Measurements from ENCODE around the gene OOSP3.
"Not testable (repeated sequence)": the region's sequence is repeated elsewhere in the genome, so short reads cannot be mapped to it uniquely, and the experiment has no call there.

The OOSP3 gene

DNA sequence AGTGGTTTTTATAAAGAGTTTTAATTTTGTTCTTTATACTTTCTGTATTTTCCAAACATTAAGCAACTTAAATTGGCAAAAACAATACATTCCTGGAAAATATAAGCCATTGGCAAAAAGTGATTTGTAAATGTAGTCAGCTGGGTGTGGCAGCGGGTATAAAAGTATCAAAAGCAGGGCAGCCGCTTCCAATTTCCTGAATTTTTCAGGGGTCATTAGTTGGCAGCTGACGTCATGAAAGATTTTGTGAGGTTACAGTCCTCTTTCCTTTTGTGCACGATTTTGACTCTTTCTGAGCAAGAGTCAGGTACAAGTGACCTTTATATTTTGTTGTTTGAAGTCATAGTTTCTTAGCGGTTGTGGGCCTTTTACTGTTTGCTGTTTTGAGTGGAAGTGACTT is at the start of gene OOSP3:
OOSP3 (plus strand) TSS at position 208 of the 400 bp plus-strand sequence; CDS start at position 235, 27 bp downstream.
- DNase-seq (ENCODE audit: low read depth), result no peak

DNA sequence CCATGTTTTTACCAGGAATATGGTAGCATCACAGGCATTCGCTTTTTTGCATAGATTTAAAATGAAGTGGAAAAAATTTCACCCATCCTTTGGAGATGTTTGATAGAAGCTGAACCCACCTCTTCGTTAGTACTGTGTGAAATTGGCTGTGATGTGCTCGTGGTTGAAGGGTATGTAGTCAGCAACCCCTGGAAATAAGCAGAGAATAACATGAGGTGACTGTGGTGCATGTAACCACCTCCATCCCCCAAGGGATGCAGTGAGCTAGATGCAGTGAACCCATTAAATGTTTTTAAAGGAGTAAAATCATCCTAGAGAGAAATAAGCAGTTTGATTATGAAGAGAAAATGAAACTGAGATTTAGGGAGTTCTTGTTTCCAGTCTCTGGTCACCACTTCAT is 49.2 kb upstream of the OOSP3 start:
- DNase-seq (ENCODE audit: low read depth), result no peak

DNA sequence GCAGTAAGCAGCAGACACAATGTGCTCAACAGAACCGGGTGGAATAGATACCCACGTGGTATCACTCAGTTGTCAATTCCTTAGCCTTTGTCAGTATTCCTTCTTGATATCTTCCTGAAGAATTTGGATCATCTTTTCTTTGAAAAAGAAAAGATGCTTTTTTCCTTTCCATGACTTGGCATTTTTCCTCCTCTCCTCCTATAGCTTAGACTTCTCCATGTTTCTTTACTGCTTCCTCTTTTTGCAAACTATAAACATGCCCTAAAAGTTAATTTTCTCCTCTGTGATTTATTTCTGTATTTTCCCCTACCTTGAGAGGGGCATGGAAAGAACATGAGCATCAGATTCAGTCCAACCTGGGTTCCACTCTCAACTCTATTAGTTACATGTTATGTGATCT is 45.0 kb upstream of the OOSP3 start:
- DNase-seq (ENCODE audit: low read depth), result no peak

- no peak for DNase-seq (ENCODE audit: low read depth)
Measured at GRCh38 chr11:59839615-59840014, 39.0 kb upstream of the OOSP3 start.

- DNase-seq (ENCODE audit: low read depth), result no peak
Measured at GRCh38 chr11:59841514-59841913, 37.1 kb upstream of the OOSP3 start.

GRCh38 chr11:59842316-59842715 is 36.3 kb upstream of the OOSP3 start:
- no peak for DNase-seq (ENCODE audit: low read depth)

- DNase-seq (ENCODE audit: low read depth), result no peak
Measured at GRCh38 chr11:59845399-59845798, 33.2 kb upstream of the OOSP3 start, which contains the start of gene CBLIF. Gene CBLIF (minus strand): TSS chr11:59845499. CDS start chr11:59845453, 46 bp downstream.

- DNase-seq (ENCODE audit: low read depth), result no peak
Measured at GRCh38 chr11:59846556-59846955, 32.0 kb upstream of the OOSP3 start.

DNA sequence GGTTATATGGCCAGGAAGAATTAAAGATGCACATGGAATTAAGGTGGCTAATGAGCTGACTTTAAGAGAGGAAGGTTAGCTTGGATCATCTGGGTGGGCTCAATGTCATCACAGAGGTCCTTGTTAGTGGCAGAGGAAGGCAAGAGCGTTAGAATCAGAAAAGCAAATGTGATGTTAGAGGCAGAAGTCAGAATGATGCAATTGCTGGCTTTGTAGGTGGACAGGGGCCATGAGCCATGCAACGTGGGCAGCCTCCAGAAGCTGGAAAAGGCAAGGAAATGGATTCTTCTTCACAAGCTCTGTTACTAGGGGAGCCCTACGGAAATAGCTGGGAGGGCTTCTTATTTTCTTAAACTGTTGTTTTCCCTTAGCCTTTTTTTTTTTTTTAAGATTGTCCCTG is 31.0 kb upstream of the OOSP3 start:
- DNase-seq (ENCODE audit: low read depth), result no peak

DNA sequence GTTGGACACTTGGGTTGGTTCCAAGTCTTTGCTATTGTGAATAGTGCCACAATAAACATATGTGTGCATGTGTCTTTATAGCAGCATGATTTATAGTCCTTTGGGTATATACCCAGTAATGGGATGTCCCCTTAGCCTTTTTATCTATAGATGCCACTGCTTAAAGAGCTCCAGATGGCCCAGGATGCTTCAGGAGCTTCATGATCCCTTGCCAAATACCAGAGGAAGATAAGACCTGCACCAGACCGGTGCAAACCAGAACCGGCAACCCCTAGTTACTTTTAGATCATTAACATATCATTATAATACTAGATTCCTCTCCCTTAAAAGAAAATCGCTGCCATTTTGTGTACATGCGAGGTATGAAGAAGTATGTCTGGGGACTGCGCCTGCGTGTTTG is 30.1 kb upstream of the OOSP3 start:
- DNase-seq (ENCODE audit: low read depth), result not testable (repeated sequence)

DNA sequence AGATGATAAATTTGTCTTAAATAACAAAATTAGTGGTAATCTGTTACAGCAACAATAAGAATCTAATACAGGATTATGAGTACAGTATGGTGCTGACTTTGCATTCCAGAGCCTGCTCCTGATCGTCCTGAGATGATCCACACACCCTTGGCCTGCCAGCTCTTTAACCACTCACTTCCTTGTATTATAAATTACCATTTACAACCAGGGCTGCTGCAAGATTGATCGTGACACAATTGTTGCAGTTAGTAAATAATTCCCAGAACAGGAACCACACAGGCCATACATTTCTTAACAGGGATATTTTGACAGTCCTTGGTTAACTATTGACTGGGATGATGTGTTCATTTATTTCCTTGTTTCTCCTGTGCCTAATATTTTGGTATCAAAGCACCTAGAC is 29.5 kb upstream of the OOSP3 start:
- no peak for DNase-seq (ENCODE audit: low read depth)

DNA sequence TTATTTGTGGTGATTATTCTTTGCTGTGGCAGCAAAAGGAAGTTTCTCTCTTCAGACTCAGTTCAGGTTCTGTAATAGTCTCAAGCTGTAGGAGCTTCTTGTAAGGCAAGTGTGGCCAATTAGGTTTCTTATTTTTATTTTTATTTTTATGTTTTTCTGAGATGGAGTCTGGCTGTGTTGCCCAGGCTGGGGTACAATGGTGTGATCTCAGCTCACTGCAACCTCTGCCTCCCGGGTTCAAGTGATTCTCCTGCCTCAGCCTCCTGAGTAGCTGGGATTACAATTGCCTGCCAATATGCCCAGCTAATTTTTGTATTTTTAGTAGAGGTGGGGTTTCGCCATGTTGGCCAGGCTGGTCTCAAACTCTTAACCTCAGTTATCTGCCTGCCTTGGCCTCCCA is 29.0 kb upstream of the OOSP3 start:
- DNase-seq (ENCODE audit: low read depth), result not testable (repeated sequence)

GRCh38 chr11:59851416-59851815 is 27.2 kb upstream of the OOSP3 start:
- not testable (repeated sequence) for DNase-seq (ENCODE audit: low read depth)

DNA sequence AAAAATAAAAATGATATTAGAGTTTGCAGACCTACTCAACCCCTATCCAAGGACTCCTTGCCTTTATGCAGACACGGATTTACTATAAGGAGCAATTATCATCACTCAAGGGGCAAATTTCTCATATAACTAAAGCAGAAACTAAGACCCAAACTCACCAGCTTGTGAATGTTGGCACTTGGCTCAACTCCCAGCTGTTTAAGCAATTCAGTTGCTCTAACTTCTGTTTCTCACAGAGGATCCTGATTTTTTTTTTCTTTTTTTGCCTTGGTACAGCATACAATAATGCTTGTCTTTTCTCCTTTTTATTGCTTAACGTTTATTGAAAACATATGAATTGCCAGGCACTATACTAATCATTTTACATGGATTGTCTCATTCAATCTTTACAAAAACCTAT is 23.7 kb upstream of the OOSP3 start:
- no peak for DNase-seq (ENCODE audit: low read depth)

DNA sequence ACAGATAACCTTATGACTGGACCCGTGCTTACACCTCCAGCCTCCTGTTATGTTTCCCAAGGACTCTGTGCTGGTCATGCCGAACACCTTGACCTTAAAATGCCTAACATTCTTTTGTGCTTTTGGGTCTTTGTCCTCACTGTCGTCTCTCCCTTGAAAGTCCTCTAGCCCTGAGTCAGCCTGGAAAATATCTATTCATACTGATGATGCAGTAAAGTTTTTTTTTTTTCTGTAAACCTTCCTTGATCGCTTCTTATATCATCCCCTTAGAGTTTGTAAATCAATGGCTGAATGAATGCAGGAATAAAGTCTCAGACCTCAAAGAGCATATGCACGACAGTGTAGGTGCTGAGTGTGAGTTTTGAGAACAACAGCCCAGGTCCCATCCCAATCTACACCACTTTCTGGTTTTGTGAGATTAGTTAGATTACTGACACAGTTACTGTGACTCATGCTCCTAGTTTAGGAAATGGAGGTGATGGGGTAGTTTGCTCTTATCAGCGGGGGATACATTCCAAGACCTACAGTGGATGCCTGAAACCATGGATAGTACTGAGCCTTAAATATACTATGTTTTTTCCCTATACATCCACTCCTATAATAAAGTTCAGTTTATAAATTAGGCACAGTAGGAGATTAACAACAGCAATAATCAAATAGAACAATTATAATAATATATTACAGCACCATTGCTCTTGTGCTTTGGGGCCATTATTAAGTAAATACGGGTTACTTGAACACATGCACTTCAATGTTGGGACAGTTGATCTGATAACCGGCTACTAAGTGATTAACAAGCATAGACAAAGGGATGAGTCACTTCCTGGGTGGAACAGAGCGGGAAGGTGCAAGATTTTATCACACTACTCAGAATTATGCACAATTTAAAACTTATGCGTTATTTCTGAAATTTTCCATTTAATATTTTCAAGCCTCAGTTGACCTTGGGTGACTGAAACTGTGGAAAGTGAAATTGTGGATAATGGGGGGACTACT is 20.8 kb upstream of the OOSP3 start:
- DNase-seq (ENCODE audit: low read depth), result no peak

GRCh38 chr11:59859673-59860072 is 18.9 kb upstream of the OOSP3 start:
- DNase-seq (ENCODE audit: low read depth), result no peak

- no peak for DNase-seq (ENCODE audit: low read depth)
Measured at GRCh38 chr11:59862252-59862651, 16.3 kb upstream of the OOSP3 start.

DNA sequence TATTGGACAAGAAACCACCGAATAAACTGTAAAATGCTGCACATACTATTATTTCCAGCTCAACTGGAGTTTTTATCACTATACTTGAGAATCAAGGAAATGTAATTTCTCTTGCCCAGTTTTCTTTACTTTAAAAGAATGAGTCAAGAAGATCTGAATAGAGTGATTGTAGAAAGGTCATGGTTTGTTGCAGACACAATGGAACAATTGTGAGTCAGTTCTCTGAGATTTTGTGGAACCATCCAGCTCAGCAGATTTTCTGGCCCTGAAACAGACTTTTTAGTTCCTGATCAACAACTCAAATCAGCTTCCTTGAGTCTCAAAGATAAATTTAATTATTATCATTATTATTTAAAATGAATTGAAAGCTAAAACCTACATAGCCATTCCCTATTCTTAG is 13.6 kb upstream of the OOSP3 start:
- DNase-seq (ENCODE audit: low read depth), result no peak

DNA sequence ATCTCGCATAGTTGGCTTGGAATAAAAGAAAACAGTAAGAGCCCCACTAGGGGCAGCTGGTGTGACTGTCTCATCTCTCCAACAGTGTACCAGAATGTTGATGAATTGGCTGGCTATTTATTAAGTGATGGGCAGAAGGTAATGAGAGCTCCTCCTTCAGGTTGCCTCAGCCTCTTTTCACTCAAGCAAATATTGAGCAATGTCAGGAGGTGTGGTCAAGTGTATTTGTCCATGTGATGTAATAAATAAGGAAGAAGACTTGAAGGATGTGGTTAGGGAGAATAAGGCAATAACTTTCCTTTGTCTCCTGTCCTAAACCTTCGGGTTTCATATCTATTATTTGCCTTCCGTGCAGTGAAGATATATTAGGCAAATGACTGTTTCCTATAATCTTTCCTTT is 12.2 kb upstream of the OOSP3 start, which contains the start of gene TCN1:
TCN1 (minus strand) TSS at position 91 of the 400 bp plus-strand sequence; CDS start at position 74, 17 bp downstream.
- DNase-seq (ENCODE audit: low read depth), result peak; percentile 29

- DNase-seq (ENCODE audit: low read depth), result no peak
Measured at GRCh38 chr11:59866836-59867235, 11.7 kb upstream of the OOSP3 start.

DNA sequence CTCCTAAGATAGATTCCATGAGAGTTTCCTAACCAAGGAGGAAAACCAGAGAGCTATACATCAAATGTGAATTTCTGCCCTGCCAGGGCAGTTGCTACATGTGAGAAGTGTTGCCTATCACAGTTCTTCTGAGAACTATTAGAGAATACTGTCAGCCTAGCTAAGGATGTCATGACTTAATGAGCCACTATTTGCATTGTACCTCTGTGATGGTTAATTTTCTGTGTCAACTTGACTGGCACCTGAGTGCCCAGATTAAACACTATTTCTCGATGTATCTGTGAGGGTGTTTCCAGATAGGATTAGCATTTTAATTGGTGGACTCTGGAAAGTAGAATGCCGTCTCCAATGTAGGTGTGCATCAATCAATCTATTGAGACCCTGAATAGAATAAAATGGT is 10.6 kb upstream of the OOSP3 start:
- no peak for DNase-seq (ENCODE audit: low read depth)

- no peak for DNase-seq (ENCODE audit: low read depth)
Measured at GRCh38 chr11:59872076-59872475, 6.5 kb upstream of the OOSP3 start.

GRCh38 chr11:59875856-59876519 is 2.6 kb upstream of the OOSP3 start:
- DNase-seq (ENCODE audit: low read depth), result no peak

Data from CMK (cell line).